Gastrocnemius medialis (tissue), 4 donors: ENCODE data around the gene SPACA9. TPM values are rescaled to one million over a fixed set of nuclear protein-coding genes. Genes with fewer than 3 reads are reported as not detected.

Source experiments
- ATAC-seq, 2 donors: fragments of 150-250 bp; one replicate each; pipeline ENCODE4 v1.9.1; 2016
- DNase-seq, 2 donors: peaks; one replicate each; pipeline ENCODE4 v3.0.0-alpha.2; 2019
- H3K27ac ChIP-seq, 4 donors: fragments of 200-600 bp; sonication (generic); 1 replicate in 1 of 4; 2 replicates in 3 of 4; pipeline ENCODE4 v1.5.1; 2016 to 2018; ENCODE audit warnings: mild to moderate bottlenecking in 2 of 4, moderate library complexity in 1 of 4
- H3K27me3 ChIP-seq, 3 donors: fragments of 200-600 bp; sonication (generic) in 2 of 3; 1 replicate in 1 of 3; 2 replicates in 2 of 3; pipeline versions ENCODE4 v1.5.1 to v1.6.0; 2016 to 2019; ENCODE audit warnings: mild to moderate bottlenecking in 1 of 3, moderate library complexity in 1 of 3
- H3K36me3 ChIP-seq, 2 donors: fragments of 200-600 bp; sonication (generic) in 1 of 2; one replicate each; pipeline ENCODE4 v1.5.1; 2017 to 2018
- H3K4me1 ChIP-seq, 2 donors: fragments of 200-600 bp; sonication (generic) in 1 of 2; one replicate each; pipeline ENCODE4 v1.5.1; 2016 to 2017; ENCODE audit warnings: mild to moderate bottlenecking in 2 of 2
- H3K4me3 ChIP-seq, 4 donors: fragments of 200-600 bp; sonication (generic) in 3 of 4; 1 replicate in 1 of 4; 2 replicates in 3 of 4; pipeline ENCODE4 v1.5.1; 2016 to 2019; ENCODE audit warnings: mild to moderate bottlenecking in 2 of 4
- H3K9me3 ChIP-seq, 3 donors: fragments of 200-600 bp; sonication (generic) in 2 of 3; 1 replicate in 1 of 3; 2 replicates in 2 of 3; pipeline ENCODE4 v1.5.1; 2016 to 2019
- POLR2A ChIP-seq, 2 donors: fragments of 450-650 bp; IDR thresholded peaks; one replicate each; pipeline ENCODE4 v1.6.1; 2017; ENCODE audit warnings: antibody characterized with exemption in 2 of 2, mild to moderate bottlenecking in 2 of 2, moderate library complexity in 2 of 2
- in situ Hi-C, 4 donors: fragments of 200-750 bp; cut with MboI; loops; one replicate each; pipeline versions ENCODE4 v1.15.0 to v1.8.0; 2017; ENCODE audit warnings: low sequenced_read_pairs in 4 of 4
- intact Hi-C: fragments of 100-400 bp; cut with DNase I; formaldehyde crosslinking; loops from one replicate; pipeline ENCODE4 v1.15.1; 2023; ENCODE audit warnings: low total_unique reads
- total RNA-seq, 4 donors: library from RNA; depleted of rRNA; stranded (reverse); fragments of >200 nt; gene quantifications; one replicate each; pipeline versions ENCODE4 v1.1.0 to v1.2.3, GENCODE V29; 2016
- TF ChIP-seq, protein P1 (sequence below), 5 experiments: fragments of 450-650 bp in 3 of 5; fragments of 200-600 bp in 2 of 5; sonication (generic) in 2 of 5; IDR thresholded peaks in 4 of 5; conservative IDR thresholded peaks in 1 of 5; 1 replicate in 4 of 5; 2 replicates in 1 of 5; pipeline ENCODE4 v1.5.1; 2016 to 2019; ENCODE audit warnings: antibody characterized with exemption in 5 of 5, mild to moderate bottlenecking in 3 of 5, moderate library complexity in 3 of 5

SPACA9 gene
- total RNA-seq, 4 donors from 2014 or later, result 0.24 to 2.5 (median 1.0) TPM

- Histone ChIP-seq H3K36me3 (no peaks in the 10 kb centered on the region), H3K9me3 (no peaks in the 10 kb centered on the region), H3K27me3 (peaks cover 0 to 7% (median 0%) of the 10 kb centered on the region in 3 donors), H3K4me1 (no peaks in the 10 kb centered on the region), H3K27ac (no peak overlapping the region), H3K4me3 (no peak overlapping the region)
- TF ChIP-seq, protein P1, sequence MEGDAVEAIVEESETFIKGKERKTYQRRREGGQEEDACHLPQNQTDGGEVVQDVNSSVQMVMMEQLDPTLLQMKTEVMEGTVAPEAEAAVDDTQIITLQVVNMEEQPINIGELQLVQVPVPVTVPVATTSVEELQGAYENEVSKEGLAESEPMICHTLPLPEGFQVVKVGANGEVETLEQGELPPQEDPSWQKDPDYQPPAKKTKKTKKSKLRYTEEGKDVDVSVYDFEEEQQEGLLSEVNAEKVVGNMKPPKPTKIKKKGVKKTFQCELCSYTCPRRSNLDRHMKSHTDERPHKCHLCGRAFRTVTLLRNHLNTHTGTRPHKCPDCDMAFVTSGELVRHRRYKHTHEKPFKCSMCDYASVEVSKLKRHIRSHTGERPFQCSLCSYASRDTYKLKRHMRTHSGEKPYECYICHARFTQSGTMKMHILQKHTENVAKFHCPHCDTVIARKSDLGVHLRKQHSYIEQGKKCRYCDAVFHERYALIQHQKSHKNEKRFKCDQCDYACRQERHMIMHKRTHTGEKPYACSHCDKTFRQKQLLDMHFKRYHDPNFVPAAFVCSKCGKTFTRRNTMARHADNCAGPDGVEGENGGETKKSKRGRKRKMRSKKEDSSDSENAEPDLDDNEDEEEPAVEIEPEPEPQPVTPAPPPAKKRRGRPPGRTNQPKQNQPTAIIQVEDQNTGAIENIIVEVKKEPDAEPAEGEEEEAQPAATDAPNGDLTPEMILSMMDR (IDR thresholded peaks at IDR 0.05 in 4 of 5, conservative IDR thresholded peaks at IDR 0.05 in 1 of 5), result no peak
- TF ChIP-seq POLR2A (IDR thresholded peaks at IDR 0.05), result no peak
- no peak for DNase-seq
- intact Hi-C loops, result no loop called here
- ATAC-seq, result no peak
- in situ Hi-C loops, result no loop called here
Measured at GRCh38 chr9:132837501-132838286, 41.0 kb upstream of the SPACA9 start.

GRCh38 chr9:132838291-132838690 is 40.4 kb upstream of the SPACA9 start:
- in situ Hi-C loops, result no loop called here
- intact Hi-C loops, result no loop called here
- Histone ChIP-seq H3K36me3 (no peaks in the 10 kb centered on the region), H3K27me3 (peaks cover 0 to 5% (median 0%) of the 10 kb centered on the region in 3 donors), H3K27ac (no peak overlapping the region), H3K4me1 (no peaks in the 10 kb centered on the region), H3K4me3 (no peak overlapping the region), H3K9me3 (no peaks in the 10 kb centered on the region)
- ATAC-seq, result no peak
- DNase-seq, result no peak
- TF ChIP-seq, protein P1 (IDR thresholded peaks at IDR 0.05 in 4 of 5, conservative IDR thresholded peaks at IDR 0.05 in 1 of 5), result no peak
- no peak for TF ChIP-seq POLR2A (IDR thresholded peaks at IDR 0.05)

DNA sequence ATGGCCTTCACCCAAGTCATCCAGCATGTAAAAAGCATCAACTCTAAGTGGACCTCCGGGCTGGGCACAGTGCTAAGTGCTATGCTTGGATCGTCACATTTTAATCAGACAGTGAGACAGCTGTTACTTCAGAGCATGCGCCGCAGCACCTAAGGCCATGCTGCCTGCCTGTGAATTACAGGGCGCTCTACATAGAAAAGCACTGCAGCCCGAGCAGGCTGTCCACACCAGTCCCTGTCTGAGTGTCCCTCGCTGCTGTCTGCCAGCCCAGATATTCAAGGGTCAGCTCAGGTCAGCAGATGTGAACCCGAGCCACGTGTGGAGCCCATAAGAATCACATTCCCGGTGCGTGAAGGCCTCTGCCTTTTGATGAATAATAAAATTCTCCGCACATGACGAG is 37.7 kb upstream of the SPACA9 start:
- DNase-seq, result no peak
- no peaks in the 10 kb centered on the region for H3K9me3 ChIP-seq
- TF ChIP-seq, protein P1 (IDR thresholded peaks at IDR 0.05 in 4 of 5, conservative IDR thresholded peaks at IDR 0.05 in 1 of 5), result no peak
- TF ChIP-seq POLR2A (IDR thresholded peaks at IDR 0.05), result no peak
- no peak overlapping the region for H3K4me3 ChIP-seq
- H3K36me3 ChIP-seq, result no peaks in the 10 kb centered on the region
- no peak for ATAC-seq
- H3K27ac ChIP-seq, result no peak overlapping the region
- H3K4me1 ChIP-seq, result no peaks in the 10 kb centered on the region
- peaks cover 0 to 5% (median 0%) of the 10 kb centered on the region in 3 donors for H3K27me3 ChIP-seq
- intact Hi-C loops, result no loop called here
- in situ Hi-C loops, result no loop called here

- ATAC-seq (no peak), DNase-seq (no peak)
- Histone ChIP-seq H3K4me3 (no peak overlapping the region), H3K27me3 (no peaks in the 10 kb centered on the region), H3K9me3 (no peaks in the 10 kb centered on the region), H3K4me1 (no peaks in the 10 kb centered on the region), H3K36me3 (no peaks in the 10 kb centered on the region), H3K27ac (no peak overlapping the region)
- no peak for TF ChIP-seq POLR2A (IDR thresholded peaks at IDR 0.05)
- TF ChIP-seq, protein P1 (IDR thresholded peaks at IDR 0.05 in 4 of 5, conservative IDR thresholded peaks at IDR 0.05 in 1 of 5), result no peak
- in situ Hi-C loops (no loop called here), intact Hi-C loops (no loop called here)
Measured at GRCh38 chr9:132842124-132843044, 36.3 kb upstream of the SPACA9 start.
